Neural progenitor cell (in vitro differentiated cells): Measurements from ENCODE around the gene EXOC4. TPM values are rescaled to one million over a fixed set of nuclear protein-coding genes. Genes with fewer than 3 reads are reported as not detected.

Source experiments
- DNase-seq: peaks from one replicate; pipeline ENCODE4 v3.0.0-alpha.2; 2016; ENCODE audit warnings: low spot score
- H2AFZ ChIP-seq: fragments of 200-600 bp; sonication (generic); replicated peaks from 2 replicates; pipeline ENCODE4 v1.6.1; 2016; ENCODE audit warnings: antibody characterized with exemption
- H3F3A ChIP-seq: fragments of 200-600 bp; sonication (generic); 2 replicates; pipeline ENCODE4 v1.6.1; 2016; ENCODE audit warnings: antibody characterized with exemption, low read depth
- H3K27ac ChIP-seq: fragments of 200-600 bp; sonication (generic); 2 replicates; pipeline ENCODE4 v1.5.1; 2016; ENCODE audit warnings: mild to moderate bottlenecking
- H3K27me3 ChIP-seq: fragments of 200-600 bp; sonication (generic); 2 replicates; pipeline ENCODE4 v1.6.1; 2016; ENCODE audit warnings: mild to moderate bottlenecking, moderate library complexity
- H3K36me3 ChIP-seq: fragments of 200-600 bp; sonication (generic); 2 replicates; pipeline ENCODE4 v1.5.1; 2016
- H3K4me1 ChIP-seq: fragments of 200-600 bp; sonication (generic); 2 replicates; pipeline ENCODE4 v1.6.1; 2016; ENCODE audit warnings: mixed run types
- H3K4me2 ChIP-seq: fragments of 200-600 bp; sonication (generic); 2 replicates; pipeline ENCODE4 v1.6.1; 2016
- H3K4me3 ChIP-seq: fragments of 200-600 bp; sonication (generic); 2 replicates; pipeline ENCODE4 v1.5.1; 2016
- H3K79me2 ChIP-seq: fragments of 200-600 bp; sonication (generic); 2 replicates; pipeline ENCODE4 v1.6.1; 2016; ENCODE audit warnings: low read depth
- H3K9ac ChIP-seq: fragments of 200-600 bp; sonication (generic); 2 replicates; pipeline ENCODE4 v1.6.1; 2016
- H3K9me3 ChIP-seq: fragments of 200-600 bp; sonication (generic); 2 replicates; pipeline ENCODE4 v1.5.1; 2016; ENCODE audit warnings: low read depth
- H4K20me1 ChIP-seq: fragments of 200-600 bp; sonication (generic); 2 replicates; pipeline ENCODE4 v1.6.1; 2016; ENCODE audit warnings: low read depth
- H3K27ac Mint-ChIP-seq: 3 replicates; pipeline ENCODE4 v1.8.0; 2021; ENCODE audit warnings: mixed read lengths
- H3K27me3 Mint-ChIP-seq: 2 replicates; pipeline ENCODE4 v1.8.0; 2022; ENCODE audit warnings: low read depth, mild to moderate bottlenecking, inconsistent platforms, moderate library complexity, mixed read lengths; ENCODE audit not compliant: insufficient read depth
- H3K36me3 Mint-ChIP-seq: 3 replicates; pipeline ENCODE4 v1.8.0; 2021; ENCODE audit warnings: mixed read lengths
- H3K4me1 Mint-ChIP-seq: 3 replicates; pipeline ENCODE4 v1.8.0; 2021; ENCODE audit warnings: mixed read lengths
- H3K4me3 Mint-ChIP-seq: 3 replicates; pipeline ENCODE4 v1.8.0; 2021; ENCODE audit warnings: mild to moderate bottlenecking, moderate library complexity, mixed read lengths
- H3K9me3 Mint-ChIP-seq: 3 replicates; pipeline ENCODE4 v1.8.0; 2020; ENCODE audit warnings: mixed read lengths
- EZH2 ChIP-seq: fragments of 200-600 bp; sonication (generic); IDR thresholded peaks from 2 replicates; pipeline ENCODE4 v1.6.1; 2017; ENCODE audit warnings: antibody characterized with exemption, mild to moderate bottlenecking, moderate library complexity
- EZH2phosphoT487 ChIP-seq: fragments of 200-600 bp; sonication (generic); IDR thresholded peaks from 2 replicates; pipeline ENCODE4 v1.6.1; 2017; ENCODE audit warnings: antibody characterized with exemption
- total RNA-seq: library from RNA; depleted of rRNA; stranded (reverse); fragments of >200 nt; gene quantifications from 2 replicates; pipeline ENCODE4 v1.2.3, GENCODE V29; 2015; ENCODE audit warnings: low replicate concordance
- TF ChIP-seq, protein P1 (sequence below): fragments of 200-600 bp; sonication (generic); IDR thresholded peaks from 2 replicates; pipeline ENCODE4 v1.5.1; 2017; ENCODE audit warnings: antibody characterized with exemption, mild to moderate bottlenecking

The EXOC4 gene
- total RNA-seq, 1 donor from 2014 or later: 129 TPM

DNA sequence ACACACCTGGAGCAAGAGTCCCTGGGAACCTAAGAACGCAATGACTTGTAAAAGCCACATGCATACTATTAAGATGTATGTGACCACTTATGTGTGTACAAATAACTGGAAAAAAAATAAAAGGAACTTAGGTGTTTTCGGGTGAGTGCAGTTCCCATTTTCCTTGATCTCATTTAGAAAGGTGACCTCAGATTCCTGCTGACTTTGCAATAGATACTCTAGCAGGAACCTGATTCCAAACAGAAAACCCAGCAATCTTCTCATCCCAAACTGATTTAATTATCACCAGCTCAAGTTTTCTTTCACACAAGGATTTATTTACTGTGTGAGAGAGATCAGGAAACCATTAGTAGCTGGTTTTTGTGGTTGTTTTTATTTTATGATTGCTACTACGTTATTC is 817.8 kb downstream of the EXOC4 start:
- no peaks in the 10 kb centered on the region for H3K9me3 ChIP-seq
- no peak overlapping the region for H3K27ac ChIP-seq
- H3K27me3 Mint-ChIP-seq: no peaks in the 10 kb centered on the region
- H3K27me3 ChIP-seq: no peaks in the 10 kb centered on the region
- H2AFZ ChIP-seq: no peak overlapping the region
- no peaks in the 10 kb centered on the region for H3K79me2 ChIP-seq
- H3K9ac ChIP-seq: no peak overlapping the region
- H3K4me2 ChIP-seq: no peak overlapping the region
- no peaks in the 10 kb centered on the region for H3K4me1 ChIP-seq
- peaks cover 9% of the 10 kb centered on the region for H3K9me3 Mint-ChIP-seq
- H4K20me1 ChIP-seq: no peaks in the 10 kb centered on the region
- no peak for TF ChIP-seq EZH2
- TF ChIP-seq, protein P1, sequence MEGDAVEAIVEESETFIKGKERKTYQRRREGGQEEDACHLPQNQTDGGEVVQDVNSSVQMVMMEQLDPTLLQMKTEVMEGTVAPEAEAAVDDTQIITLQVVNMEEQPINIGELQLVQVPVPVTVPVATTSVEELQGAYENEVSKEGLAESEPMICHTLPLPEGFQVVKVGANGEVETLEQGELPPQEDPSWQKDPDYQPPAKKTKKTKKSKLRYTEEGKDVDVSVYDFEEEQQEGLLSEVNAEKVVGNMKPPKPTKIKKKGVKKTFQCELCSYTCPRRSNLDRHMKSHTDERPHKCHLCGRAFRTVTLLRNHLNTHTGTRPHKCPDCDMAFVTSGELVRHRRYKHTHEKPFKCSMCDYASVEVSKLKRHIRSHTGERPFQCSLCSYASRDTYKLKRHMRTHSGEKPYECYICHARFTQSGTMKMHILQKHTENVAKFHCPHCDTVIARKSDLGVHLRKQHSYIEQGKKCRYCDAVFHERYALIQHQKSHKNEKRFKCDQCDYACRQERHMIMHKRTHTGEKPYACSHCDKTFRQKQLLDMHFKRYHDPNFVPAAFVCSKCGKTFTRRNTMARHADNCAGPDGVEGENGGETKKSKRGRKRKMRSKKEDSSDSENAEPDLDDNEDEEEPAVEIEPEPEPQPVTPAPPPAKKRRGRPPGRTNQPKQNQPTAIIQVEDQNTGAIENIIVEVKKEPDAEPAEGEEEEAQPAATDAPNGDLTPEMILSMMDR: no peak
- no peak for TF ChIP-seq EZH2phosphoT487
- no peak overlapping the region for H3K27ac Mint-ChIP-seq
- no peak for DNase-seq
- H3K4me1 Mint-ChIP-seq: peaks cover 3% of the 10 kb centered on the region
- no peaks in the 10 kb centered on the region for H3K36me3 ChIP-seq
- no peak overlapping the region for H3K4me3 Mint-ChIP-seq
- no peak overlapping the region for H3K4me3 ChIP-seq
- peaks cover 4% of the 10 kb centered on the region for H3K36me3 Mint-ChIP-seq
- H3F3A ChIP-seq: no peaks in the 10 kb centered on the region

GRCh38 chr7:134071355-134072331 is 818.8 kb downstream of the EXOC4 start:
- Histone ChIP-seq H2AFZ (no peak overlapping the region), H4K20me1 (no peaks in the 10 kb centered on the region), H3K79me2 (no peaks in the 10 kb centered on the region), H3F3A (no peaks in the 10 kb centered on the region), H3K9me3 (no peaks in the 10 kb centered on the region), H3K4me2 (no peak overlapping the region), H3K36me3 (no peaks in the 10 kb centered on the region), H3K27ac (no peak overlapping the region), H3K9ac (no peak overlapping the region), H3K4me3 (no peak overlapping the region), H3K27me3 (no peaks in the 10 kb centered on the region), H3K4me1 (no peaks in the 10 kb centered on the region)
- no peak for DNase-seq
- Mint-ChIP-seq H3K27ac (no peak overlapping the region), H3K4me1 (peaks cover 3% of the 10 kb centered on the region), H3K36me3 (peaks cover 8% of the 10 kb centered on the region), H3K27me3 (no peaks in the 10 kb centered on the region), H3K9me3 (peaks cover 13% of the 10 kb centered on the region), H3K4me3 (no peak overlapping the region)
- TF ChIP-seq, protein P1: no peak
- no peak for TF ChIP-seq EZH2
- TF ChIP-seq EZH2phosphoT487: no peak

DNA sequence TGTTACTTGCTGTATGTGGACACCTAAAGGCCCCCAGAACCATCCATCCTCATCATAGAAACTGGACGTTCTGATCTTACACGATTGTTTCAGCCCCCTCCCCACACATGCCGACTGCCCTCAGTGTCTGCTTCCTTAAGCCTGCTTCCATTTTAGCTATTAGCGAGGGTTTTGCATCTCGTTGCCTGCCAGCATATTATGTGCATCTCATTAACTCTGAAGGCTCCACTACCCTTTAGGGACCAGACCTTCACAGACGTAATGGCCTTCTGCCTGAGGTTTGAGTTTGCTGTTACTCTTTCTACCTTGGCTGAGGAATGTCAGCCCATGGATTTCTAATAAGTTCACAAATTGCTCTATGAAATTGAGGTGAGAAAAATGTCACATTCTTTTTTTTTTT is 820.4 kb downstream of the EXOC4 start:
- Histone ChIP-seq H3F3A (no peaks in the 10 kb centered on the region), H3K9me3 (no peaks in the 10 kb centered on the region), H3K9ac (no peak overlapping the region), H3K79me2 (no peaks in the 10 kb centered on the region), H2AFZ (no peak overlapping the region), H3K4me2 (no peak overlapping the region), H3K27me3 (no peaks in the 10 kb centered on the region), H3K4me1 (no peaks in the 10 kb centered on the region), H3K4me3 (no peak overlapping the region), H3K27ac (no peak overlapping the region), H3K36me3 (no peaks in the 10 kb centered on the region), H4K20me1 (no peaks in the 10 kb centered on the region)
- peaks cover 9% of the 10 kb centered on the region for H3K36me3 Mint-ChIP-seq
- H3K27me3 Mint-ChIP-seq: no peaks in the 10 kb centered on the region
- peaks cover 3% of the 10 kb centered on the region for H3K4me1 Mint-ChIP-seq
- H3K27ac Mint-ChIP-seq: no peak overlapping the region
- DNase-seq: no peak
- no peak overlapping the region for H3K4me3 Mint-ChIP-seq
- peaks cover 16% of the 10 kb centered on the region for H3K9me3 Mint-ChIP-seq
- TF ChIP-seq EZH2 (no peak), EZH2phosphoT487 (no peak)
- TF ChIP-seq, protein P1: no peak
